A673 (cell line): ENCODE results near the gene LRRC2.
"Not testable (repeated sequence)": the region's sequence is repeated elsewhere in the genome, so short reads cannot be mapped to it uniquely, and the experiment has no call there.

Source experiments
- CTCF ChIP-seq: fragments of 300-800, 200-600 bp; sonication (generic); conservative IDR thresholded peaks from 2 replicates; pipeline ENCODE4 v1.5.1; 2017; ENCODE audit warnings: low read depth, mild to moderate bottlenecking, antibody characterized with exemption, low read length, moderate library complexity, mixed read lengths
- EZH2 ChIP-seq: fragments of 200-600 bp; sonication (generic); IDR thresholded peaks from 2 replicates; pipeline ENCODE4 v1.6.1; 2017; ENCODE audit warnings: borderline replicate concordance, low read depth, mild to moderate bottlenecking, mixed read lengths, antibody characterized with exemption, low read length; ENCODE audit not compliant: poor library complexity, severe bottlenecking

DNA sequence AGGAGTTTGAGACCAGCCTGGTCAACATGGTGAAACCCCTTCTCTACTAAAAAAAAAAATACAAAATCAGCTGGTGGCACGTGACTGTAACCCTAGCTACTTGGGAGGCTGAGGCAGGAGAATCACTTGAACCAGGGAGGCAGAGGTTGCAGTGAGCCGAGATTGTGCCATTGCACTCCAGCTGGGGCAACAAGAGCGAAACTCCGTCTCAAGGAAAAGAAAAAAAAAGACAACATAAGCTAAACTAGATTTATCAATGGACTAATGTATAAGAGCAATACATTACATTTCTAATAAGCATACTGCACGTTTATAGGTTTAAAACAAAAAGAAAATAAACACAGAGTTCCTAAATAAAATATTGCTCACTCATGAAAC, 27.7 kb downstream of the LRRC2 start:
- TF ChIP-seq CTCF, EZH2: not testable (repeated sequence)
